AG09309 (cell line): ENCODE data around the gene FNBP1L.

Source experiments
- DNase-seq: peaks from one replicate; pipeline ENCODE4 v3.0.0-alpha.2; 2010; ENCODE audit warnings: low read depth
- H3K4me3 ChIP-seq: 2 replicates; pipeline ENCODE4 v1.5.1; 2011; ENCODE audit warnings: mild to moderate bottlenecking, low read depth, low read length, moderate library complexity; ENCODE audit not compliant: control insufficient read depth
- TF ChIP-seq, protein P1 (sequence below): IDR thresholded peaks from 2 replicates; pipeline ENCODE4 v1.5.1; 2011; ENCODE audit warnings: mild to moderate bottlenecking, low read depth, low read length, inconsistent platforms; ENCODE audit not compliant: insufficient read depth, control insufficient read depth; ENCODE audit errors: missing control alignments

The FNBP1L gene

DNA sequence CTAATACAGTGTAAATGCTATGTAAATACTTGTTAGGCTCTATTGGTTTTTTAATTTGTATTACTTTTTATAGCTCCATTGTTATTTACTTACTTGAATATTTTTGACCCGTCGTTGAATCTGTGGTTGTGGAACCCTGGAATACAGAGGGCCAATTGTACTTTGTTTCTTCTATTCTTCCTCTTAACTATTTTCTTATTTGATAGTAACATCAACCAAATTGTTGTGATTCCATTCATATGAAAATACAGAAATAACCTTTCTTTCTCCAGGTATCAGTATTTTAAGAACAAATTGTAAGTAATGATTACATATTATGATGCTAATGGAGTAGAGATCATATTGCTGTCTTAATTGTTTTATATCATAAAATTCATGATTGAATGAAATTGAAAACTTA lies 73.7 kb downstream of the FNBP1L start:
- H3K4me3 ChIP-seq, result no peak overlapping the region
- no peak for DNase-seq
- TF ChIP-seq, protein P1, sequence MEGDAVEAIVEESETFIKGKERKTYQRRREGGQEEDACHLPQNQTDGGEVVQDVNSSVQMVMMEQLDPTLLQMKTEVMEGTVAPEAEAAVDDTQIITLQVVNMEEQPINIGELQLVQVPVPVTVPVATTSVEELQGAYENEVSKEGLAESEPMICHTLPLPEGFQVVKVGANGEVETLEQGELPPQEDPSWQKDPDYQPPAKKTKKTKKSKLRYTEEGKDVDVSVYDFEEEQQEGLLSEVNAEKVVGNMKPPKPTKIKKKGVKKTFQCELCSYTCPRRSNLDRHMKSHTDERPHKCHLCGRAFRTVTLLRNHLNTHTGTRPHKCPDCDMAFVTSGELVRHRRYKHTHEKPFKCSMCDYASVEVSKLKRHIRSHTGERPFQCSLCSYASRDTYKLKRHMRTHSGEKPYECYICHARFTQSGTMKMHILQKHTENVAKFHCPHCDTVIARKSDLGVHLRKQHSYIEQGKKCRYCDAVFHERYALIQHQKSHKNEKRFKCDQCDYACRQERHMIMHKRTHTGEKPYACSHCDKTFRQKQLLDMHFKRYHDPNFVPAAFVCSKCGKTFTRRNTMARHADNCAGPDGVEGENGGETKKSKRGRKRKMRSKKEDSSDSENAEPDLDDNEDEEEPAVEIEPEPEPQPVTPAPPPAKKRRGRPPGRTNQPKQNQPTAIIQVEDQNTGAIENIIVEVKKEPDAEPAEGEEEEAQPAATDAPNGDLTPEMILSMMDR, result no peak

DNA sequence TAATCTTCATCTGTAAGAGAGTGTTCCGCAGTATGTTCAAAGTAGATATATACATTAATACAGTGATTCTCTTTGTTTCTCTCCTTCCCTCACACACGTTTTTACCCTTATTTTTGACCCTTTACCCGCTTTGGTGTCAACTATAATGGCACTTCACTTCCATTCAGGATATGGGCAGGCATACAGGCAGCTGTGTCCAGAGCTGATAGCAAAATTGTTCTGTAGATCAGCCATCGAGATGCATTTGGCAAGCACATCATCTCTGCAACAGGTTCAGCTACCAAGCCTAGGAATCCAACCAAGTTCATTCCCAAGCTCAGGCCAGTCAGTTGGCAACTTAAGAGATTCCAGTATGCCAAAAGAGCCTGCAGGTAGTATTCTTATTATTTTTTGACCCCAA lies 74.8 kb downstream of the FNBP1L start:
- DNase-seq, result no peak
- no peak overlapping the region for H3K4me3 ChIP-seq

DNA sequence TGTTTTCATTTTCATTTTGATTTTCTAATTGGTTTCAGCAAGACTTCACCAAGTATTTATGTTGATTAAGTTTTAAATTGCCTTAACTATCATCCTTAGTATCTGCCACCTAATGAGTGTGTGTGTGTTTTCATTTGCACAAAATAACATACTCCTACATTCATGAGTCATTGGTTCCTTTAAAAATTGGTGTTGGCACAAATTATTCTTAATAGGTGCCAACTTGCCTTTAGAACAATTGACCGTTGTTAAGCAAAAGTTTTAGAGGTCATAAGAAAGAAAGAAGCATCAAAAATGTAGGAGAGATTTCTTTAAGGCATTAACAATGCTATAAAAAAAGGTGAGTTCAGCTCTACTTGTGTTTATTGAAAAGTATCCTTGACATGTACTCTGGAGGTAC lies 77.5 kb downstream of the FNBP1L start:
- DNase-seq, result no peak
- TF ChIP-seq, protein P1, result no peak

More for the DNA sequence above, 74.8 kb downstream of the FNBP1L start:
- TF ChIP-seq, protein P1, result no peak

DNA sequence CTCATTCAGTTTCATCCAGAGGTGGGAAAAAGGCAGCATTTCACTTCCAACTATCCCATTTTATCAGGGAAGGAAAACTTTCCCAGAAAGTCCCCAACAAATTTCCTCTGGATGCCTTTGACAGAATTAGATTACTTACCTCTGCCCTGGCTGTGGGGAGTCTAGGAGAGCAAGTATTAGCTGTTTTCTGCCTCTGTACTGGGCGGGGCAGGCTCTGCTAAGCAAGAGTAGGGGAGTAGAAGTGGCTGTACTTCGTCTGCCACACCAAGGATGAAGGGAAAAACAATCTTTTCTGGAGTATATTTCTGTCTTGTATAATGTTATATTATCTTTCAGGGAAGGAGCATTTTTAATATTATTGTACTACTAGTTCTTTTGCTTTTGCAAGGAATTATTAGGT lies 78.5 kb downstream of the FNBP1L start:
- no peak overlapping the region for H3K4me3 ChIP-seq
- TF ChIP-seq, protein P1, result no peak
- DNase-seq, result no peak

More for the DNA sequence above, 77.5 kb downstream of the FNBP1L start:
- no peak overlapping the region for H3K4me3 ChIP-seq

DNA sequence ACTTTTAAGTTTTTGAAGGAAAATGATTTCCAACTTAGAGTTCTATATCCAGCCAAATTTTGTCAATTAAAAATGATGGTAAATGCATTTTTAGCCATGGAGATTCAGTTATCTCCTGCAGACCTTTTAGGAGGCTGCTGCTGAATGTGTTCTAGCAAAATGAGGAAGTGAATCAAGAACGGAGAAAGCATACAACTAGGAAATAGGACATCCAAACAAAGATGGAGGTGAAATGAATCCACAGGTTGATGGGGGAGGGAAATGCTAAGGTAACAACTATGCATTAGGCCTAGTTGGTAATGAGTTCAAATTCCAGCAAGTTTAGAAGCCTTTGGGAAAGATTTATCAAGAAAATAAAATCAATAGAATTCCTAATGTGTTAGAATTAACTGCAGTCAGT lies 80.5 kb downstream of the FNBP1L start:
- H3K4me3 ChIP-seq, result no peak overlapping the region
- TF ChIP-seq, protein P1, result no peak
- no peak for DNase-seq

DNA sequence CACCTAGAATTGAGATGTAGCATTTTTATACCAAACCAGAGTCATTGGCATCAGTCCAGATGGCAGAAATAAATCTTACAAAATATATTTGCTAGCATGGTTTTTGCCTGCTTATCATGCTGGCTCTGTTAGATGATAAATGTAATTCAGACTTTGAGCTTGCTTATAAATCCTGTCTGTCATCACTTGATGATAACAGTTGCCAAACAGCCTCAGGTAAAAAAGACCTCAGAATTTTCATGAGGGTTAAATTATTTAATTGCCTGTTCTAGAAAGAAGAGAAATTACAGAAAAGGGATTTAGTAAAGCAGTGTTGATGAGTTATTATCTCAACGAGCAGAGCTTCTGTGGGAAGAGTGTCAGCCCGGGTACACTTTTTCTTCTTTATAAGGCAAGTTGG lies 83.3 kb downstream of the FNBP1L start:
- no peak overlapping the region for H3K4me3 ChIP-seq
- TF ChIP-seq, protein P1, result no peak
- DNase-seq, result no peak
